GM10847 (cell line): ENCODE data around the gene ABCA2.

Experiments
- POLR2A ChIP-seq: IDR thresholded peaks from 2 replicates; pipeline ENCODE4 v1.6.1; 2011; ENCODE audit not compliant: insufficient read length; ENCODE audit errors: extremely low read depth

Gene ABCA2

DNA sequence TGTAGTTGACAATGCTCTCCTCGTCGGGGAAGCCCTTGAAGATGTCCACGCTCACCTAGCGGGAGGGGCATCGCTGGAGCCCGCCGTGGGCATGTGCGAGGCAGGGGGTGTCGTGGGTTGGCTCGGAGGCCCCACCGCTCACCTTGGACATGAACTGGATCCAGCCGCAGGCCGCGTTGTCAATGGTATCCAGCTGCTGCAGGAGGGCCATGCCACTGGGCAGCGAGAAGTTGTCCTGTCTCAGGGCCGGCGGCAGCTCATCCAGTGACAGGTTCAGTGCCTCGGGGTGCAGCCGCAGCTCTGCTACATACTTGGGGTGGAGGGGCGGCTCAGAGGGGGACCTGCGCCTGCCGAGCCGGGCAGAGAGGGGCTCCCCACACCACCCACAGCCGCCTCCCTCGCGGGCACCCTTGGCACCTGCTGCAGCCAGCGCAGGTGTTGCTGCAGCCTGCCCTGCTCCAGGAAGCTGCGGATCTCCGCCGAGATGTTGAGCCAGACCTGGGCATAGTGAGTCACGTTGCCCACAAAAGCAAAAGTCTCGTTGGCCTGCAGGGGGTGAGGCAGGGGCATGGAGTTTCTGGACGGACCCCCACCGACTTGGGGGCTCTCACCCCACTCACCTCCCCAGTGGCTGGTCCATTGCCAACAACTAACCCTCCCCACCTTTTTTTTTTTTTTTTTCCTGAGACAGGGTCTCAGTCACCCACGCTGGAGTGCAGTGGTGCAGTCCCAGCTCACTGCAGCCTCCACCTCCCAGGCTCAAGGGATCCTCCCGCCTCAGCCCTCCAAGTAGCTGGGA lies 9.1 kb downstream of the ABCA2 start:
- TF ChIP-seq POLR2A, result no peak

- TF ChIP-seq POLR2A, result no peak
Measured at GRCh38 chr9:137017791-137018497, 10.1 kb downstream of the ABCA2 start.

DNA sequence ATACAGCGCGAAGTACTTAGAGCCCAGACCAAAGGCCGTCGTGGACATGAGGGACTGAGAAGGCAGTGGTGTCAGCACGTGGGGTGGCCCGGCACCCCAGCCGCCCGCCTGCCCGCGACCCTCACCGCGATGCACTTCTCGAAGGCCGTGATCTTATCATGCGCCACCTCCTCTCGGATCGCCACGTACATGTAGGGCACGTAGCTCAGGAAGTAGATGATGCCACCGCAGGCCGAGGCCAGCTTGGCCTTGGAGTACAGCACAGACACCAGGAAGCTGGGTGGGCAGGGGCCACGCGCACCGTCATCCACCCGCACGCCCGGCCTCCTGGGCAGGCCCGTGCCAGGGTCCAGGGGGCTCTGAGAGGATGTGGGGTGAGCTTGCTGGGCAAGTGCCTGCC lies 11.0 kb downstream of the ABCA2 start:
- no peak for TF ChIP-seq POLR2A

GRCh38 chr9:137016436-137016835 lies 11.6 kb downstream of the ABCA2 start:
- no peak for TF ChIP-seq POLR2A

DNA sequence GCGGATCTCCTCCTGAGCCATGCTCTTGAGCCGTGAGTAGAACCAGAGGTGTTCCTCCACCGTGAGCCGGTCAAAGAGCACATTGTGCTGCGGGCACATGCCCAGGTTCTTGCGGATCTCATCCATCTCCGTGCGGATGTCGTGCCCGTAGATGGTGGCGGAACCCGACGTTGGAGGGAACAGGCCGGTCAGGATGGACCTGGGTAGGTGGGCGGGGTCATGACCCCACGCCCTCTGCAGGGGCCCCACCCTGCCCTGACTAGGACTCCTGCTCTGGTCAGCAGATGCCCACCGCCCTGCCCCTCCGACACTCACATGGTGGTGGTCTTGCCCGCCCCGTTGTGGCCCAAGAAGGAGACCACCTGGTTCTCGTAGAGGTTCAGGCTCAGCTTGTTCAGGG lies 12.1 kb downstream of the ABCA2 start:
- TF ChIP-seq POLR2A, result no peak

DNA sequence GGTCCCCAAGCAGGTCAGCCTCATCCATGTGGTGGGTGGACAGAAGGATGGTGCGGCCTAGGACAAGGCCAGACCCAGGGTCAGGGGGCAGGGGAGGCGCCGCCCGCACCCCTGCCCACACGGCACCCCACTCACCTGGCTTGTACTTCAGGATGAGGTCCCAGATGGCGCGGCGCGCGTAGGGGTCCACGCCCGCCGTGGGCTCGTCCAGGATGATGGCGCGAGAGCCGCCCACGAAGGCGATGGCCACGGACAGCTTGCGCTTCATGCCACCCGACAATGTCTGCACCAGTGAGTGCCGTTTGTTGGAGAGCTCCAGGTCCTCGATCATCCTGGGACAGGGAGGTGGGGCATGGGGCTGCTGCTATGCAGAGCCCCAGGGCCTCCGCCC lies 12.5 kb downstream of the ABCA2 start:
- TF ChIP-seq POLR2A, result no peak

GRCh38 chr9:137014776-137015539 lies 13.1 kb downstream of the ABCA2 start:
- TF ChIP-seq POLR2A, result no peak

DNA sequence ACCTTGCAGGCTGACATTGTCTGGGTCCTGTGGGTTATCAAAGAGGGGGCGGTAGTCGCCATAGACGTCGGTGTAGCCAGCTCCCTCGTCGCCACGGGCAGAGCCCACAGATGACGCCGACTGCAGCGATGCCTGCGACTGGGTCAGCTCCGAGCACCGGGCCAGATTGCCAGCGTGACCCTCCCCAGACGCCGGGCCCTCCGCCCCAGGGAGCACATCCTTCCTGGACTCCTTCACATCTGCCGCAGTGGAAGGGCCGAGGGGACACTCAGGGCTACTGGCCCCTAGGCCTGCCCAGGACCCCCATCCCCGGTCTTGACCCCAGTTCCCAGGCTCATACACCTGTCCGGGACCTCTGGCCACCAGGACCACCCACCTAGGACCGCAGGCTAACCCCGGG lies 13.9 kb downstream of the ABCA2 start:
- no peak for TF ChIP-seq POLR2A

GRCh38 chr9:137013571-137013940 lies 14.5 kb downstream of the ABCA2 start:
- TF ChIP-seq POLR2A, result no peak

DNA sequence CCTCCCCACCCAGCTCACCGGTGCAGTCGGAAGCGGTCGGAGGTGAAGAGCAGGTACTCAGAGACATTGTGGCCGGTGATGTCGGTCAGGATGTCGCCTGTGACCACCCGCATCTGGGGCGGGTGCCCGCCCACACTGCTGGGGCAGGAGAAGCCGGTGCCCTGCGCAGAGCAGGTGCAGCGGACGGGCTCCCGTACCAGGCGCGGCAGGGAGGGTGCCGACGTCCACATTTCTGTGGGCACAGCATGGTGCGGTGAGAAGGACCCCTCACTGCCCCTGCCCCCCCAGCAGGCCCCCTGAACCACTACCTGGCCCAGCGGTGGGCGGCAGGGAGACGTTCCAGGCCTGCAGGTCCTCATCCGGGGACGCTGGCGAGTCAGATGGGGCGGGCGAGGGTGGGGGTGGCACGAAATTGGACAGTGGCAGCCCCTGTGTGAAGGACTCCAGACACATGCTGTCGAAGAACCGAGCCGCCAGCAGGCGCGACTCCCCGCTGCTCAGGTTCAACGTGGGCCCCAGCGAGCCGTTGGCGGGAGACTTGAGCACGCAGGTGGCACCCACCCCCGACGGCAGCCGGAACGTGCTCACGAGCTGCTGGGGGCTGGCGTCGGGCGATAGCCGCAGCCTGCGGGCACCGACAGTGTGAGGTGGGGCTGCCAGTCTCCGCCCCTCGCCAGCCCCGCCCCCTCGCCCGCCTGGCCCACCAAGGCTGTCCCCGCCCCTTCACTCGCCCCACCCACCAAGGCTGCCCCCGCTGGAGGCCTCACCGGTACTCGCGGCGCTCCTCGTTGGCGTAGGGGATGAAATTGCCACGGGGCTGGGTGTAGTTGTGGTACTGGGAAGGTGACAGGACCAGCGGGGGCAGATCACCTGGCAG lies 15.1 kb downstream of the ABCA2 start:
- TF ChIP-seq POLR2A, result no peak

GRCh38 chr9:137011907-137012675 lies 15.9 kb downstream of the ABCA2 start:
- TF ChIP-seq POLR2A, result no peak

GRCh38 chr9:137011156-137011555 lies 16.9 kb downstream of the ABCA2 start:
- no peak for TF ChIP-seq POLR2A

DNA sequence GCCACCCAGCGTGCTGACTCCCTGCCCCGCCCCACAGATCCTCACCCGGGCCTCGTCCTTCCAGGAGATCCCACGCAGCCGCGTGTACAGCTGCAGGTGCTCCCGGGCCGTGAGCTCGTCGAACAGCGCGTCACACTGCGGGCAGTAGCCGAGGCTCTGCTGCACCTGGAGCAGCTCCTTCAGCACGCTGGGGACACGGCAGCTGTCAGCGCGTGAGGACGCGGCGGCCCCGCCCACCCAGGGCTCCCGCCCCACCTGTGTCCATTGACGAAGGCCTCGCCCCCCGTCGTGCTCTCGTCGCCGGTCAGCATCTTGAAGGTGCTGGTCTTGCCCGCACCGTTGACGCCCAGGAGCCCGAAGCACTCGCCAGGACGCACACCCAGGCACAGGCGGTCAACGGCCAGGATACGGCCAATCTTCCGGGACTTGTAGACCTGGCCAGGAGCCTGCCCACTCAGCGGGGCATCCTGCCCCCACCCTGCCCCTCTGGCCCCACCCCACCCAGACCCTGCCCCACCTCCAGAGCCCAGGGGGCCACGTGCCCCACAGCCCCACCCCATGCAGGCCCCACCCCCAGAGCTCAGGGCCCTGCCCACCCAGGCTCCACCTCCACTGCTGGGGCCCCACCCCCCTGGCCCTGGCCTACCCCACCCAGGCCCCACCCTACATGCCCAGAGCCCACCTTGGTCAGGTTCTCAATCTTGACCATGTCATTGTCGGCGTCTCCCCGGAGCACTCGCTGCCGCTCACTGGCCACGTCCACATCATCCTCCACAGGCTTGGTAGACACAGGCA lies 17.9 kb downstream of the ABCA2 start:
- no peak for TF ChIP-seq POLR2A

DNA sequence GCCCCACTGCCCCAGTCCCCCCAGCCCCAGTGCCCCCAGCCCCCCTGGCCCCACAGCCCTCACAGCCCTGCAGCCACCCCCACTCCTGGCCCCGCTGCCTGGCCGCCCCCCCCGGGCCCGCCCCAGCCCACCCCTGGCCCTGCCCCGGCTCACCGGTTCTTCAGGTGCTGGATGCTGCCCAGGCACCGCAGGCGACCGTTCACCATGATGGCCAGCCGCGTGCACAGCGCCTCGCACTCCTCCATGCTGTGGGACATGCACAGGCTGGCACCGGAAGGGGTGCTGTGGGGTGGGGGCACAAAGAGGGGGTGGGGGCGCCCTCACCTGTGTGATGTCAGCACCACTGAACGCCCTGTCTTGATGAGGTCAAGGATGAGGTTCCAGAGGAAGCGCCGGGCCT lies 18.8 kb downstream of the ABCA2 start:
- TF ChIP-seq POLR2A, result no peak

DNA sequence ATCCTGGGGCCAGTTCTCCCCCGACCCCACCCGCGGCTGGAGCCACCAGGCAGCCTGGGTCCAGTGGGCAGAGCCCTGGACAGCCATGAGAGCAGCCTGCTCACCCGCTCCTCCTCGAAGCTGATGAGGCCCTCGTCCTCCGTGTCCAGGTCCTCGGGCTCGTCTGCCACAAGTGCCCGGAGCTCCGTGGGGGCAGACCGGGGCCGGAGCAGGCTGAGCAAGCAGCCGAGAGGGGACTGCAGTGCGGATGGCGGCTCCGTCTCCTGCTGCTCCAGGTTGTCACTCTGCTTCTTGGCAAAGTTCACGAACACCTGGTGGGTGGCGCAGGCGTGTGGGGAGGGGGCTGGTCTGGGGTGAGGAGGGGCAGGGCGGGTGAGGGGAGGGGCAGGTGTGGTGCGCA lies 19.7 kb downstream of the ABCA2 start:
- TF ChIP-seq POLR2A, result no peak
